IMR-90 (cell line): ENCODE data around the gene PIEZO1.

Experiments
- MAFK ChIP-seq: IDR thresholded peaks from 2 replicates; pipeline ENCODE4 v1.6.1; 2012; ENCODE audit warnings: low read depth, low read length, improper control_type of control experiment
- POLR2A ChIP-seq: IDR thresholded peaks from 2 replicates; pipeline ENCODE4 v1.6.1; 2012; ENCODE audit warnings: mild to moderate bottlenecking, low read depth, low read length
- RCOR1 ChIP-seq: IDR thresholded peaks from 2 replicates; pipeline ENCODE4 v1.6.1; 2012; ENCODE audit warnings: mild to moderate bottlenecking, low read length, improper control_type of control experiment; ENCODE audit not compliant: insufficient replicate concordance
- TF ChIP-seq, protein P1 (sequence below): conservative IDR thresholded peaks from 2 replicates; pipeline ENCODE4 v1.5.1; 2012; ENCODE audit warnings: mild to moderate bottlenecking, low read depth, low read length, improper control_type of control experiment
- TF ChIP-seq, protein P2 (sequence below): fragments of 150-350 bp; IDR thresholded peaks from 2 replicates; pipeline ENCODE4 v1.6.1; 2017; ENCODE audit warnings: mild to moderate bottlenecking, antibody characterized with exemption, low read length, low read depth

DNA sequence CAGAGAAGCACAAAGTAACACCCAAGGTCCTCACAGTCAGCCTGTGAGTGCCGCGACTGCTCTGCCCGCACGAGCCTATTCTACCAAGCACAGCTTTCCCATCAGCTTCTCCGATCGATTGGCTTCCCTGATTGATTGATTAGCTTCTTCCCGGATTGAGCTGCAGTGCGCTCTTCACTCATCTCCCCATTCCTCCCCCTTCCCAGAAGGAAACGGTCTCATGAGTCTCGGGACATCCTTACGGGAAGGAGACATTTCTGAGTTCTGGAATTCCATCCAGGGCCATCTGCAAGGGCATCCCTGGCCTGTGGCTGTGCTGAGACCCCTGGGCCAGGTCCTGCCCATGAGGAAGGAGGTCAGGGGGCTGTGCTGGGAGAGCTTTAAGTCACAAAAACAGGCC is 18.0 kb downstream of the PIEZO1 start:
- TF ChIP-seq, protein P1, sequence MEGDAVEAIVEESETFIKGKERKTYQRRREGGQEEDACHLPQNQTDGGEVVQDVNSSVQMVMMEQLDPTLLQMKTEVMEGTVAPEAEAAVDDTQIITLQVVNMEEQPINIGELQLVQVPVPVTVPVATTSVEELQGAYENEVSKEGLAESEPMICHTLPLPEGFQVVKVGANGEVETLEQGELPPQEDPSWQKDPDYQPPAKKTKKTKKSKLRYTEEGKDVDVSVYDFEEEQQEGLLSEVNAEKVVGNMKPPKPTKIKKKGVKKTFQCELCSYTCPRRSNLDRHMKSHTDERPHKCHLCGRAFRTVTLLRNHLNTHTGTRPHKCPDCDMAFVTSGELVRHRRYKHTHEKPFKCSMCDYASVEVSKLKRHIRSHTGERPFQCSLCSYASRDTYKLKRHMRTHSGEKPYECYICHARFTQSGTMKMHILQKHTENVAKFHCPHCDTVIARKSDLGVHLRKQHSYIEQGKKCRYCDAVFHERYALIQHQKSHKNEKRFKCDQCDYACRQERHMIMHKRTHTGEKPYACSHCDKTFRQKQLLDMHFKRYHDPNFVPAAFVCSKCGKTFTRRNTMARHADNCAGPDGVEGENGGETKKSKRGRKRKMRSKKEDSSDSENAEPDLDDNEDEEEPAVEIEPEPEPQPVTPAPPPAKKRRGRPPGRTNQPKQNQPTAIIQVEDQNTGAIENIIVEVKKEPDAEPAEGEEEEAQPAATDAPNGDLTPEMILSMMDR: no peak
- TF ChIP-seq MAFK (no peak), POLR2A (no peak), RCOR1 (no peak)
- TF ChIP-seq, protein P2, sequence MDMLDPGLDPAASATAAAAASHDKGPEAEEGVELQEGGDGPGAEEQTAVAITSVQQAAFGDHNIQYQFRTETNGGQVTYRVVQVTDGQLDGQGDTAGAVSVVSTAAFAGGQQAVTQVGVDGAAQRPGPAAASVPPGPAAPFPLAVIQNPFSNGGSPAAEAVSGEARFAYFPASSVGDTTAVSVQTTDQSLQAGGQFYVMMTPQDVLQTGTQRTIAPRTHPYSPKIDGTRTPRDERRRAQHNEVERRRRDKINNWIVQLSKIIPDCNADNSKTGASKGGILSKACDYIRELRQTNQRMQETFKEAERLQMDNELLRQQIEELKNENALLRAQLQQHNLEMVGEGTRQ: no peak
